ENCODE results near the gene MOB2. TPM values are rescaled to one million over a fixed set of nuclear protein-coding genes. Genes with fewer than 3 reads are reported as not detected.

The MOB2 gene
- total RNA-seq, 2 experiments from 2014 or later: 22.4 to 27.5 TPM

GRCh38 chr11:1523779-1524178, 37.2 kb upstream of the MOB2 start:
- intact Hi-C loops (cut with micrococcal nuclease; ENCODE audit: unreplicated experiment): loop anchor here (5.0 to 10.0 kb wide), 3 partner anchors 329 to 1179 kb away; partner anchors contain the start of gene LSP1
- Histone ChIP-seq H3K27ac (ENCODE audit: low read depth, low read length, poor library complexity, severe bottlenecking) (peak overlapping the region; percentile 88), H3K36me3 (ENCODE audit: insufficient read depth, low read length) (no peaks in the 10 kb centered on the region), H3K79me2 (ENCODE audit: insufficient read depth, low read depth, low read length) (peaks cover 17% of the 10 kb centered on the region), H3K4me3 (ENCODE audit: low read depth, low read length, poor library complexity, severe bottlenecking) (peak overlapping the region; percentile 52), H2AFZ (ENCODE audit: low read length) (no peak overlapping the region), H3K4me1 (ENCODE audit: insufficient read depth, low read length, poor library complexity, severe bottlenecking) (peaks cover 52% of the 10 kb centered on the region), H3K4me2 (ENCODE audit: low read length) (peak overlapping the region; percentile 72), H4K20me1 (ENCODE audit: insufficient read depth, low read length) (no peaks in the 10 kb centered on the region), H3K9me2 (ENCODE audit: insufficient read depth, low read length) (no peaks in the 10 kb centered on the region), H3K9me3 (ENCODE audit: low read length) (no peaks in the 10 kb centered on the region)
- DNase-seq (ENCODE audit: low spot score): peak; percentile 91
- no TSS peak for BruUV-seq (replicated peaks)
- ChIA-PET POLR2A (interaction anchor here (1.0 kb wide), 1 partner anchor 9 kb away, joined by 4 read pairs; no protein-coding TSS in a partner anchor), CTCF (ENCODE audit: unreplicated experiment) (no interaction called here)
- no peak for TF ChIP-seq EZH2phosphoT487 (IDR thresholded peaks at IDR 0.05; ENCODE audit: borderline replicate concordance, low read depth, low read length)
- TF ChIP-seq, protein P1, sequence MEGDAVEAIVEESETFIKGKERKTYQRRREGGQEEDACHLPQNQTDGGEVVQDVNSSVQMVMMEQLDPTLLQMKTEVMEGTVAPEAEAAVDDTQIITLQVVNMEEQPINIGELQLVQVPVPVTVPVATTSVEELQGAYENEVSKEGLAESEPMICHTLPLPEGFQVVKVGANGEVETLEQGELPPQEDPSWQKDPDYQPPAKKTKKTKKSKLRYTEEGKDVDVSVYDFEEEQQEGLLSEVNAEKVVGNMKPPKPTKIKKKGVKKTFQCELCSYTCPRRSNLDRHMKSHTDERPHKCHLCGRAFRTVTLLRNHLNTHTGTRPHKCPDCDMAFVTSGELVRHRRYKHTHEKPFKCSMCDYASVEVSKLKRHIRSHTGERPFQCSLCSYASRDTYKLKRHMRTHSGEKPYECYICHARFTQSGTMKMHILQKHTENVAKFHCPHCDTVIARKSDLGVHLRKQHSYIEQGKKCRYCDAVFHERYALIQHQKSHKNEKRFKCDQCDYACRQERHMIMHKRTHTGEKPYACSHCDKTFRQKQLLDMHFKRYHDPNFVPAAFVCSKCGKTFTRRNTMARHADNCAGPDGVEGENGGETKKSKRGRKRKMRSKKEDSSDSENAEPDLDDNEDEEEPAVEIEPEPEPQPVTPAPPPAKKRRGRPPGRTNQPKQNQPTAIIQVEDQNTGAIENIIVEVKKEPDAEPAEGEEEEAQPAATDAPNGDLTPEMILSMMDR (conservative IDR thresholded peaks at IDR 0.05; ENCODE audit: low read length): no peak

GRCh38 chr11:1523077-1523476, 36.5 kb upstream of the MOB2 start:
- peak overlapping the region; percentile 88 for H3K27ac ChIP-seq (ENCODE audit: low read depth, low read length, poor library complexity, severe bottlenecking)
- peaks cover 17% of the 10 kb centered on the region for H3K79me2 ChIP-seq (ENCODE audit: insufficient read depth, low read depth, low read length)
- no peaks in the 10 kb centered on the region for H3K36me3 ChIP-seq (ENCODE audit: insufficient read depth, low read length)
- no peak overlapping the region for H2AFZ ChIP-seq (ENCODE audit: low read length)
- no TSS peak for BruUV-seq (replicated peaks)
- H3K9me2 ChIP-seq (ENCODE audit: insufficient read depth, low read length): no peaks in the 10 kb centered on the region
- TF ChIP-seq EZH2phosphoT487 (IDR thresholded peaks at IDR 0.05; ENCODE audit: borderline replicate concordance, low read depth, low read length): no peak
- TF ChIP-seq, protein P1 (conservative IDR thresholded peaks at IDR 0.05; ENCODE audit: low read length): no peak
- no peaks in the 10 kb centered on the region for H4K20me1 ChIP-seq (ENCODE audit: insufficient read depth, low read length)
- peak overlapping the region; percentile 52 for H3K4me3 ChIP-seq (ENCODE audit: low read depth, low read length, poor library complexity, severe bottlenecking)
- H3K9me3 ChIP-seq (ENCODE audit: low read length): no peaks in the 10 kb centered on the region
- H3K4me2 ChIP-seq (ENCODE audit: low read length): peak overlapping the region; percentile 72
- ChIA-PET CTCF (ENCODE audit: unreplicated experiment) (no interaction called here), POLR2A (interaction anchor here (0.7 to 1.0 kb wide), 2 partner anchors 10 to 13 kb away, joined by 3 to 4 read pairs; no protein-coding TSS in a partner anchor)
- intact Hi-C loops (cut with micrococcal nuclease; ENCODE audit: unreplicated experiment): loop anchor here (5.0 to 10.0 kb wide), 3 partner anchors 329 to 1178 kb away; partner anchors contain the start of gene LSP1
- DNase-seq (ENCODE audit: low spot score): no peak
- peaks cover 52% of the 10 kb centered on the region for H3K4me1 ChIP-seq (ENCODE audit: insufficient read depth, low read length, poor library complexity, severe bottlenecking)

DNA sequence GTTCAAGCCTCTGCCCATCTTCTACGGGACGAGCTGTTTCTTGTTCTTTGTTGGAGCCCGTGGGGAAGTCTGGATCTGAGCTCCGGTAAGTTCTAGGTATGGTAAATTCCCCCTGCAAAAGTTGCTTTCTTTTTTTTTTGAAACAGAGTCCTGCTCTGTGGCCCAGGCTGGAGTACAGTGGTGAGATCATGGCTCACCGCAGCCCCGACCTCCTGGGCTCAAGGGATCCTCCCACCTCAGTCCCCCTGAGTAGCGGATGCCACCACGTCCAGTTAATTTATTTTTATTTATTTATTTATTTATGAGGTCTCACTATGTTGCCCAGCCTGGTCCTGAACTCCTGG, 35.5 kb upstream of the MOB2 start:
- Histone ChIP-seq H3K4me3 (ENCODE audit: low read depth, low read length, poor library complexity, severe bottlenecking) (peak overlapping the region; percentile 52), H3K9me3 (ENCODE audit: low read length) (no peaks in the 10 kb centered on the region), H3K79me2 (ENCODE audit: insufficient read depth, low read depth, low read length) (peaks cover 17% of the 10 kb centered on the region), H2AFZ (ENCODE audit: low read length) (peak overlapping the region; percentile 54; the same call in 1 of the 2 replicates), H3K9me2 (ENCODE audit: insufficient read depth, low read length) (no peaks in the 10 kb centered on the region), H3K27ac (ENCODE audit: low read depth, low read length, poor library complexity, severe bottlenecking) (peak overlapping the region; percentile 88), H4K20me1 (ENCODE audit: insufficient read depth, low read length) (no peaks in the 10 kb centered on the region), H3K4me1 (ENCODE audit: insufficient read depth, low read length, poor library complexity, severe bottlenecking) (peaks cover 52% of the 10 kb centered on the region), H3K36me3 (ENCODE audit: insufficient read depth, low read length) (no peaks in the 10 kb centered on the region), H3K4me2 (ENCODE audit: low read length) (peak overlapping the region; percentile 72)
- TF ChIP-seq, protein P1 (conservative IDR thresholded peaks at IDR 0.05; ENCODE audit: low read length): no peak
- POLR2A ChIA-PET: no interaction called here
- CTCF ChIA-PET (ENCODE audit: unreplicated experiment): no interaction called here
- intact Hi-C loops (cut with micrococcal nuclease; ENCODE audit: unreplicated experiment): loop anchor here (5.0 to 10.0 kb wide), 3 partner anchors 330 to 1177 kb away; partner anchors contain the start of gene LSP1
- DNase-seq (ENCODE audit: low spot score): no peak
- no TSS peak for BruUV-seq (replicated peaks)
